ENCODE data around the gene ZNF512. TPM values are rescaled to one million over a fixed set of nuclear protein-coding genes. Genes with fewer than 3 reads are reported as not detected.
"Not testable (repeated sequence)": the region's sequence is repeated elsewhere in the genome, so short reads cannot be mapped to it uniquely, and the experiment has no call there.

ZNF512 gene
- total and polyA plus RNA-seq, 4 experiments from 2014 or later, result 36.8 to 66.2 (median 45.2) TPM

- ChIA-PET CTCF (ENCODE audit: partially characterized antibody) (no interaction called here), POLR2A (ENCODE audit: partially characterized antibody) (no interaction called here)
- Mint-ChIP-seq H3K4me1 (no peaks in the 10 kb centered on the region), H3K27ac (no peak overlapping the region), H3K9me3 (peaks cover 0 to 2% (median 0%) of the 10 kb centered on the region in 8 donors), H3K4me3 (no peak overlapping the region), H3K27me3 (peaks cover 1 to 4% of the 10 kb centered on the region in 2 donors), H3K36me3 (no peaks in the 10 kb centered on the region)
- no peaks in the 10 kb centered on the region for H3K4me1 ChIP-seq (ENCODE audit: insufficient read depth, low read length)
- H3K4me3 ChIP-seq (ENCODE audit: low read length in 2 of 2), result no peak overlapping the region
- intact Hi-C loops (cut with micrococcal nuclease), result no loop called here
- H3K36me3 ChIP-seq (ENCODE audit: insufficient read depth, low read length), result no peaks in the 10 kb centered on the region
- H3K27ac ChIP-seq (ENCODE audit: low read depth, low read length), result no peak overlapping the region
- DNase-seq, result no peak
- no peaks in the 10 kb centered on the region for H3K27me3 ChIP-seq (ENCODE audit: insufficient read depth, low read length)
- no peaks in the 10 kb centered on the region for H3K9me3 ChIP-seq (ENCODE audit: control insufficient read depth in 1 of 2, low read length in 2 of 2)
Measured at GRCh38 chr2:27549303-27549702, 33.5 kb upstream of the ZNF512 start.

GRCh38 chr2:27551514-27551913, 31.3 kb upstream of the ZNF512 start:
- ChIA-PET POLR2A (ENCODE audit: partially characterized antibody) (no interaction called here), CTCF (ENCODE audit: partially characterized antibody) (no interaction called here)
- H3K36me3 ChIP-seq (ENCODE audit: insufficient read depth, low read length), result no peaks in the 10 kb centered on the region
- peaks cover 0 to 2% (median 0%) of the 10 kb centered on the region in 8 donors for H3K9me3 Mint-ChIP-seq
- no peaks in the 10 kb centered on the region for H3K9me3 ChIP-seq (ENCODE audit: control insufficient read depth in 1 of 2, low read length in 2 of 2)
- no peak overlapping the region for H3K4me3 ChIP-seq (ENCODE audit: low read length in 2 of 2)
- no peaks in the 10 kb centered on the region for H3K4me1 Mint-ChIP-seq
- H3K4me3 Mint-ChIP-seq, result no peak overlapping the region
- no peak for DNase-seq
- no peak overlapping the region for H3K27ac ChIP-seq (ENCODE audit: low read depth, low read length)
- H3K27me3 ChIP-seq (ENCODE audit: insufficient read depth, low read length), result no peaks in the 10 kb centered on the region
- no peak overlapping the region for H3K27ac Mint-ChIP-seq
- no peaks in the 10 kb centered on the region for H3K36me3 Mint-ChIP-seq
- intact Hi-C loops (cut with micrococcal nuclease), result no loop called here
- peaks cover 3 to 6% of the 10 kb centered on the region in 2 donors for H3K27me3 Mint-ChIP-seq
- no peaks in the 10 kb centered on the region for H3K4me1 ChIP-seq (ENCODE audit: insufficient read depth, low read length)

- peaks cover 3 to 6% of the 10 kb centered on the region in 2 donors for H3K27me3 Mint-ChIP-seq
- CTCF ChIA-PET (ENCODE audit: partially characterized antibody), result no interaction called here
Measured at GRCh38 chr2:27552941-27553340, 29.9 kb upstream of the ZNF512 start.

GRCh38 chr2:27554451-27554850, 28.4 kb upstream of the ZNF512 start:
- H3K27me3 Mint-ChIP-seq; H3K4me3 ChIP-seq (ENCODE audit: low read length in 2 of 2); H3K9me3 ChIP-seq (ENCODE audit: control insufficient read depth in 1 of 2, low read length in 2 of 2); CTCF ChIA-PET (ENCODE audit: partially characterized antibody); DNase-seq; H3K27ac ChIP-seq (ENCODE audit: low read depth, low read length); H3K36me3 ChIP-seq (ENCODE audit: insufficient read depth, low read length); H3K4me3 Mint-ChIP-seq; POLR2A ChIA-PET (ENCODE audit: partially characterized antibody); H3K4me1 Mint-ChIP-seq; H3K27ac Mint-ChIP-seq; H3K36me3 Mint-ChIP-seq; H3K4me1 ChIP-seq (ENCODE audit: insufficient read depth, low read length); H3K27me3 ChIP-seq (ENCODE audit: insufficient read depth, low read length); intact Hi-C loops (cut with micrococcal nuclease); H3K9me3 Mint-ChIP-seq: not testable (repeated sequence)

More at GRCh38 chr2:27552941-27553340, 29.9 kb upstream of the ZNF512 start:
- Histone ChIP-seq H3K36me3 (ENCODE audit: insufficient read depth, low read length) (no peaks in the 10 kb centered on the region), H3K9me3 (ENCODE audit: control insufficient read depth in 1 of 2, low read length in 2 of 2) (no peaks in the 10 kb centered on the region), H3K4me1 (ENCODE audit: insufficient read depth, low read length) (no peaks in the 10 kb centered on the region), H3K27me3 (ENCODE audit: insufficient read depth, low read length) (no peaks in the 10 kb centered on the region), H3K27ac (ENCODE audit: low read depth, low read length) (no peak overlapping the region), H3K4me3 (ENCODE audit: low read length in 2 of 2) (no peak overlapping the region)
- no peak overlapping the region for H3K4me3 Mint-ChIP-seq
- POLR2A ChIA-PET (ENCODE audit: partially characterized antibody), result no interaction called here
- peaks cover 0 to 2% (median 0%) of the 10 kb centered on the region in 8 donors for H3K9me3 Mint-ChIP-seq
- no peak for DNase-seq
- intact Hi-C loops (cut with micrococcal nuclease), result no loop called here
- no peaks in the 10 kb centered on the region for H3K36me3 Mint-ChIP-seq
- H3K4me1 Mint-ChIP-seq, result no peaks in the 10 kb centered on the region
- no peak overlapping the region for H3K27ac Mint-ChIP-seq

- DNase-seq, result no peak
Measured at GRCh38 chr2:27559228-27559627, 23.6 kb upstream of the ZNF512 start.

GRCh38 chr2:27561060-27561459, 21.8 kb upstream of the ZNF512 start:
- H3K27me3 Mint-ChIP-seq, result peaks cover 17 to 18% of the 10 kb centered on the region in 2 donors
- H3K9me3 Mint-ChIP-seq, result peaks cover 0 to 2% (median 0%) of the 10 kb centered on the region in 8 donors
- intact Hi-C loops (cut with micrococcal nuclease), result no loop called here
- H3K4me1 Mint-ChIP-seq, result no peaks in the 10 kb centered on the region
- Histone ChIP-seq H3K4me1 (ENCODE audit: insufficient read depth, low read length) (no peaks in the 10 kb centered on the region), H3K36me3 (ENCODE audit: insufficient read depth, low read length) (no peaks in the 10 kb centered on the region), H3K4me3 (ENCODE audit: low read length in 2 of 2) (no peak overlapping the region), H3K9me3 (ENCODE audit: control insufficient read depth in 1 of 2, low read length in 2 of 2) (no peaks in the 10 kb centered on the region), H3K27ac (ENCODE audit: low read depth, low read length) (no peak overlapping the region), H3K27me3 (ENCODE audit: insufficient read depth, low read length) (no peaks in the 10 kb centered on the region)
- no peak for DNase-seq
- POLR2A ChIA-PET (ENCODE audit: partially characterized antibody), result no interaction called here
- no peak overlapping the region for H3K4me3 Mint-ChIP-seq
- CTCF ChIA-PET (ENCODE audit: partially characterized antibody), result no interaction called here
- H3K27ac Mint-ChIP-seq, result no peak overlapping the region
- H3K36me3 Mint-ChIP-seq, result no peaks in the 10 kb centered on the region

More at GRCh38 chr2:27559228-27559627, 23.6 kb upstream of the ZNF512 start:
- Histone ChIP-seq H3K4me3 (ENCODE audit: low read length in 2 of 2) (no peak overlapping the region), H3K36me3 (ENCODE audit: insufficient read depth, low read length) (no peaks in the 10 kb centered on the region), H3K27me3 (ENCODE audit: insufficient read depth, low read length) (no peaks in the 10 kb centered on the region), H3K4me1 (ENCODE audit: insufficient read depth, low read length) (no peaks in the 10 kb centered on the region), H3K9me3 (ENCODE audit: control insufficient read depth in 1 of 2, low read length in 2 of 2) (no peaks in the 10 kb centered on the region), H3K27ac (ENCODE audit: low read depth, low read length) (no peak overlapping the region)
- intact Hi-C loops (cut with micrococcal nuclease), result no loop called here
- Mint-ChIP-seq H3K4me1 (no peaks in the 10 kb centered on the region), H3K27ac (no peak overlapping the region), H3K36me3 (no peaks in the 10 kb centered on the region), H3K27me3 (peaks cover 9 to 12% of the 10 kb centered on the region in 2 donors), H3K4me3 (no peak overlapping the region), H3K9me3 (peaks cover 0 to 2% (median 0%) of the 10 kb centered on the region in 8 donors)
- ChIA-PET POLR2A (ENCODE audit: partially characterized antibody) (no interaction called here), CTCF (ENCODE audit: partially characterized antibody) (no interaction called here)

- no peaks in the 10 kb centered on the region for H3K4me1 ChIP-seq (ENCODE audit: insufficient read depth, low read length)
- intact Hi-C loops (cut with micrococcal nuclease), result no loop called here
- POLR2A ChIA-PET (ENCODE audit: partially characterized antibody), result no interaction called here
- no peak overlapping the region for H3K4me3 Mint-ChIP-seq
- peaks cover 0 to 2% of the 10 kb centered on the region in 2 donors for H3K36me3 Mint-ChIP-seq
- H3K27ac Mint-ChIP-seq, result no peak overlapping the region
- no peak overlapping the region for H3K4me3 ChIP-seq (ENCODE audit: low read length in 2 of 2)
- H3K9me3 Mint-ChIP-seq, result peaks cover 0 to 10% (median under 1%) of the 10 kb centered on the region in 8 donors
- no peaks in the 10 kb centered on the region for H3K36me3 ChIP-seq (ENCODE audit: insufficient read depth, low read length)
- no peaks in the 10 kb centered on the region for H3K4me1 Mint-ChIP-seq
- peaks cover 33 to 39% of the 10 kb centered on the region in 2 donors for H3K27me3 Mint-ChIP-seq
- H3K27ac ChIP-seq (ENCODE audit: low read depth, low read length), result no peak overlapping the region
- H3K9me3 ChIP-seq (ENCODE audit: control insufficient read depth in 1 of 2, low read length in 2 of 2), result no peaks in the 10 kb centered on the region
- no peak for DNase-seq
- CTCF ChIA-PET (ENCODE audit: partially characterized antibody), result no interaction called here
- H3K27me3 ChIP-seq (ENCODE audit: insufficient read depth, low read length), result peaks cover 8% of the 10 kb centered on the region
Measured at GRCh38 chr2:27566628-27567027, 16.2 kb upstream of the ZNF512 start.

GRCh38 chr2:27569398-27569797, 13.4 kb upstream of the ZNF512 start:
- ChIA-PET CTCF (ENCODE audit: partially characterized antibody) (interaction anchor here (1.1 kb wide), 1 partner anchor 16 kb away, joined by 3 read pairs; no protein-coding TSS in a partner anchor), POLR2A (ENCODE audit: partially characterized antibody) (no interaction called here)
- H3K27me3 ChIP-seq (ENCODE audit: insufficient read depth, low read length), result peaks cover 8% of the 10 kb centered on the region
- no peaks in the 10 kb centered on the region for H3K9me3 ChIP-seq (ENCODE audit: control insufficient read depth in 1 of 2, low read length in 2 of 2)
- DNase-seq, result no peak
- peaks cover 29 to 33% of the 10 kb centered on the region in 2 donors for H3K27me3 Mint-ChIP-seq
- no peak overlapping the region for H3K4me3 Mint-ChIP-seq
- no peak overlapping the region for H3K27ac ChIP-seq (ENCODE audit: low read depth, low read length)
- no peak overlapping the region for H3K27ac Mint-ChIP-seq
- intact Hi-C loops (cut with micrococcal nuclease), result no loop called here
- H3K9me3 Mint-ChIP-seq, result peaks cover 0 to 16% (median 3%) of the 10 kb centered on the region in 8 donors
- peaks cover 0 to 4% of the 10 kb centered on the region in 2 donors for H3K36me3 Mint-ChIP-seq
- H3K4me1 ChIP-seq (ENCODE audit: insufficient read depth, low read length), result no peaks in the 10 kb centered on the region
- H3K4me1 Mint-ChIP-seq, result no peaks in the 10 kb centered on the region
- H3K36me3 ChIP-seq (ENCODE audit: insufficient read depth, low read length), result no peaks in the 10 kb centered on the region
- H3K4me3 ChIP-seq (ENCODE audit: low read length in 2 of 2), result no peak overlapping the region
